ENCODE measurements around the gene TMBIM1. TPM values are rescaled to one million over a fixed set of nuclear protein-coding genes. Genes with fewer than 3 reads are reported as not detected.

The TMBIM1 gene
- total RNA-seq, 2 experiments from 2014 or later: 51.1 to 54.0 TPM

DNA sequence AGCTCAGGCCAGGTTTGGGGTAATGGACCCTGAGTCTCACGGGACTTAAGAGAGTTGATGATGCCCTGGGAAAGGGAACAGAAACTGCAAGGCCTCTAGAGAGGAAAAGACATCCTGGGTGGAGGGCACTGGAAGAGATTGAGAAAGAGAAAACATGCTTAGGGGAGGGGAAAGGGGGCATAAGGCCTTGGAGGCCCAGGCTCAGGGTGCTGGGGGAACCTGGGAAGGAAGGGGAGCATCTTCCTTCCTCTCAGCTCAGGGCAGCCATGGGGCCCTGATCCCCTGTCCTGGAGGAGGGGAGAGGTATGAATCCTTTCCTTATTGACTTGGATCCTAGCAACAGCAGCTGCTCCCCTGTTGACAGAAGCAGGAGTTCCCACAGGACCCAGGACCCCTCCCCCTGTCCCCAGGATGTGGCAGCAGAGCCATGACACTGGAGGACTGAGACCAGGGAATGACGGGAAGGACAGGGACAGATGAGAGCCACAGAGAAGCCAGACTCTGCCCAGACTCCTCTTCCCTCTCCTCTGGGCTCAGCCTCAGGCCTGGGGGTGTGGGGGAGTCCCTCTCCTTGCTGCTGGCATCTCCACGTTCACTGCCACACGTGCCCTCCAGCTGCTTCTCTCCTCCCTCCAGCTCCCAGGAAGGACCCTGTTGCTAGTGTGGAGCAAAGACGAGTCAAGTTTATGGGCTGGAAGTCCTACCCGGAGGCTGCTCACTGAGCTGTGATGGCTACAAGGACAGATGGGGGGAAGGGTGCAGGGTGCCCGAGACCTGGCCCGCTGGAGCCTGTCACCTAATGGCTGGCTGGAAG, 30.7 kb downstream of the TMBIM1 start:
- CTCF ChIA-PET: interaction anchor here (0.6 to 1.9 kb wide), 3 partner anchors 9 to 119 kb away, joined by 3 to 5 read pairs (median 3); no protein-coding TSS in a partner anchor
- no peak overlapping the region for H3K27ac Mint-ChIP-seq

DNA sequence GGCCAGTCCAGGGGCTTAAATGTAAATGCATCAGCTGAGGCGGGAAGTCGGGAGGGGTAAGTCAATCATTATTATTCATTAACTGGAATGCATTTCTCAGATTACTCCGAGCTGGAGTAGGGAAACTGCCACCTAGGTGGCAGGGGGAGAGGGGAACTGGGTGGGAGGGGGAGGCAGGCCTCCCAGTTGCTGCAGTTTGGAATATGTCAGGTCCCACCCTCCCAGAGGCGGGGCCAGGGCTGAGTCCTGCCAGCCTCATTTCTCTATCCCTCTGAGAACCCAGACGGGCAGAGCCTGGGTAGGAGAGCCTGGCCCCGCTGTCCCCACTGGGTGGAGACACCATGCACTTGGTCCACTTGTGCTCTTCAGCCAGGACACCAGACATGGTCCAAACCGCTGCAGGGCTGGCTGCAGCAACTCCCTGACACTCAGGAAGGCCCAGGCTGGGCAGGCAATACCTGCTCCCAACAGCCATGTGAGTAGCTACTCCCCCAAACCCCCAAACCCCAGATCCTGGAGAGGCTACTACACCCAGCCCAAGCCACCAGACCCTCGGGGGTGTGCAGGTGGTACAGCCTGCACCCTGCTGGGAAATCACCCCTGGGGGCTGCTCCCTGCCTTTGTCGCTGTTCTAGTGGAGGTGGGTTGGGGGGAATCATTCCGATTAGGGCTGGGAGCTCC, 31.4 kb downstream of the TMBIM1 start, which contains the start of gene GPBAR1:
Gene GPBAR1 (plus strand): TSS at position 274 of the 681 bp plus-strand sequence. CDS start 1,710 bp downstream, outside the sequence.
- H3K27me3 Mint-ChIP-seq: no peaks in the 10 kb centered on the region

More for the DNA sequence above, 30.7 kb downstream of the TMBIM1 start:
- ATAC-seq: no peak
- DNase-seq: no peak
- Mint-ChIP-seq H3K4me3 (no peak overlapping the region), H3K36me3 (ENCODE audit: low read depth) (peaks cover 15% of the 10 kb centered on the region), H3K9me3 (ENCODE audit: low read depth) (no peaks in the 10 kb centered on the region), H3K27me3 (no peaks in the 10 kb centered on the region), H3K4me1 (peaks cover 14% of the 10 kb centered on the region)
- POLR2A ChIA-PET: no interaction called here
- intact Hi-C loops (cut with DNase I, micrococcal nuclease): no loop called here

DNA sequence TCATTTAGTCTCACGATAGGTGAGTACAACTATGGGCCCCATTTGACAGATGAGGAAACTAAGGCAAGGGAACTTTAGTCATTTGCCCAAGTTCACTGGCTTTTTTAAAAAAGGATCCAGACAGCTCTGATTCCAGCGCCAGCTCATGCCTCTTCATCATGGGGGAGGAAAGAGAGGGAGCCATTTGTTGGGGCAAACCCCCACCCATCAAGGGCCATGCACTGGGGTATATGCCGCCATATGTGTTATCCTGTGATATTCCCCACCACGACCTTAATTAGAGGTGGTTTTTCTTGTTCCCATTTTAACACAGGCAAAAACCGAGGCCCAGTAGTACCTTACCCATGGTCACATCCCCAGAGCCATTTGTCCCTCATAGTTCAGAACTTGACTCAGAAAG, 32.1 kb downstream of the TMBIM1 start:
- intact Hi-C loops (cut with DNase I, micrococcal nuclease): no loop called here
- Mint-ChIP-seq H3K4me3 (no peak overlapping the region), H3K9me3 (ENCODE audit: low read depth) (no peaks in the 10 kb centered on the region), H3K4me1 (peaks cover 21% of the 10 kb centered on the region), H3K36me3 (ENCODE audit: low read depth) (peaks cover 21% of the 10 kb centered on the region), H3K27me3 (no peaks in the 10 kb centered on the region), H3K27ac (no peak overlapping the region)
- no peak for DNase-seq
- ATAC-seq: no peak
- ChIA-PET POLR2A (interaction anchor here (1.3 kb wide), 1 partner anchor 10 kb away, joined by 4 read pairs; the partner anchor contains the start of genes AAMP and PNKD), CTCF (interaction anchor here (1.4 to 6.9 kb wide), 2 partner anchors 30 to 96 kb away, joined by 3 to 47 read pairs; partner anchors contain the start of gene CATIP)

More for the DNA sequence above, 31.4 kb downstream of the TMBIM1 start, which contains the start of gene GPBAR1:
- intact Hi-C loops (cut with DNase I, micrococcal nuclease): no loop called here
- Mint-ChIP-seq H3K4me3 (no peak within 1 kb of the TSS), H3K4me1 (peaks cover 17% of the 10 kb centered on the region), H3K9me3 (ENCODE audit: low read depth) (no peaks in the 10 kb centered on the region), H3K27ac (no peak within 1 kb of the TSS), H3K36me3 (ENCODE audit: low read depth) (peaks cover 17% of the 10 kb centered on the region)
- CTCF ChIA-PET: interaction anchor here (1.2 to 6.9 kb wide), 3 partner anchors 8 to 31 kb away, joined by 3 to 47 read pairs (median 5); no protein-coding TSS in a partner anchor
- POLR2A ChIA-PET: no interaction called here
- ATAC-seq (no peak), DNase-seq (no peak)

DNA sequence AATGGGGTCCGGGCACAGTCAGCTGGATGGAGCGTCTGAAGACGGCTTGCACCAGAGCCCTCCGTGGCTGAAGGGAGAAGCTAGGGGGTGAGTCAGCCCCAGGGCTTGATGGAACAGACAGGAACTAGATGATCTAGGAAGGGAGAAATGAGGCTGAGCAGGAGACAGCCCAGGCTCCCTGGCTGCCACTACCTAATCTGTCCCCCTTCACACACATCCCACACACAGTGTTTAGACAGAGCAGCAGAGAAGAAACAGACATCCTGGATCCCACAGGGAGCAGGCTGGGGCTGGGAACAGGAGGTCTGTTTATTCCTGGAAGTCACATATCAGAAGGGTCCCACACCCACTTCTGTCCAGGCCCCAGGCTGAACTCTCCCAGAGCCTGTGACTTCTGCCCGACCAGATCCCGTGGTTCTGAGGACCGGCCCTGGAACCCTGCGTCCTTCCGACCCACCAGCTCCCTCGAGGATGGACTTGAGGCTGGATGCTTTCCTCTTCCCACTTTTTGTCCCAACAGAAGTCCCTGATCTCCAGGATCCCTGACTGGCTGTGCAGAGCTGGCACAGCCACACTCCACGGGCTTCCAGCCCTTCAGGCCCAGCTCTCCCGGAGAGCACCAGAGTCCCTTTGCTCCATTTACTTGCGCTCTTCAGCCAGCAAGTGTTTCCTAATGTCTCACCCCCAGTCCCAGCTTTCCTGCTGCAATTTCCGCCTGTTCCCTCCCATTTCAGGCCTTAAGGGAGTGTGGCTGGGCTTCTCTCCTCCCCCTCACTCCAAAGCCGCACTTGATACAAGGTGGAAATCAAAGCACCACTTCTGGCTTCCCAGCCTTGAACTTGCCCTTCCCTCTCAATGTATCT, 33.0 kb downstream of the TMBIM1 start:
- intact Hi-C loops (cut with DNase I, micrococcal nuclease): loop anchor here in 1 of 2 experiments (5.0 kb wide), 1 partner anchor 92 kb away; the partner anchor contains the start of gene CXCR1
- Mint-ChIP-seq H3K27me3 (no peaks in the 10 kb centered on the region), H3K27ac (peak overlapping the region; percentile 21), H3K36me3 (ENCODE audit: low read depth) (peaks cover 24% of the 10 kb centered on the region), H3K4me1 (peaks cover 26% of the 10 kb centered on the region), H3K9me3 (ENCODE audit: low read depth) (no peaks in the 10 kb centered on the region), H3K4me3 (no peak overlapping the region)
- no peak for DNase-seq
- POLR2A ChIA-PET: interaction anchor here (0.5 to 1.3 kb wide), 3 partner anchors 11 to 29 kb away, joined by 3 to 4 read pairs (median 3); partner anchors contain the start of genes AAMP and PNKD
- CTCF ChIA-PET: interaction anchor here (0.6 to 6.9 kb wide), 6 partner anchors 9 to 97 kb away, joined by 3 to 47 read pairs (median 21); partner anchors contain the start of genes AAMP, CATIP, CXCR1 and PNKD
- ATAC-seq: no peak

DNA sequence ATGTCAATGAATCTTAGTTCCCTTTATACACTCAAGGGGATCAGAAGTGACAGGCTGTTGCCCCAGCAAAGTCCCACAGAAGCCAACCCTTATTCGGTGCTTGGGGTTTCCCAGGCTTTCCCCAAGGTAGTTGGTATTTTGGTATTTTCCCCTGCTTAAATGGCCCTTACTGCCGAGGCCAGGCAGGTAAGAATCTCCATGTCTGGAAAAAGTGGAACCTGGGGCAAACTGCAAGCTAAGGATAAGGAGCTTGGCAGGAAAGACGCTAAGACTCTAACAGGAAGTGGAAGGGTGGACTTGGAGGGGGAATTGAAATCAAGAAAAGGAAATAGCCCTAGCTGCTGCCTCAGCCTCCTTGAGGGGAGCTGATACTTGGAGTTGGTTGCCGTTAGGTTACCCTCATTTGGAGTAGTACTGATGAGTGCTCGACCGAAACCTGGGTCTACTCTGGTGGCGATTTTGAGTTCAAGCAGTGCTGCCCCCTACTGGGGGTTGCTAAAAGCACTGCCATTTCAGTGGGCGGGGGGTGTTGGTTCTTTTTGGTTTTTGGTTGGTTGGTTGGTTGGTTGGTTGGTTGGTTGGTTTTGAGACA, 34.8 kb downstream of the TMBIM1 start:
- ChIA-PET CTCF (interaction anchor here (0.7 to 6.9 kb wide), 26 partner anchors 9 to 717 kb away, joined by 3 to 47 read pairs (median 5); partner anchors contain the start of genes AAMP, ARPC2, CXCR1 and PLCD4), POLR2A (interaction anchor here (0.7 to 1.3 kb wide), 3 partner anchors 13 to 169 kb away, joined by 3 to 5 read pairs (median 3); partner anchors contain the start of genes AAMP and PNKD)
- Mint-ChIP-seq H3K36me3 (ENCODE audit: low read depth) (peaks cover 37% of the 10 kb centered on the region), H3K4me1 (peaks cover 38% of the 10 kb centered on the region), H3K27me3 (no peaks in the 10 kb centered on the region), H3K4me3 (no peak overlapping the region), H3K27ac (peak overlapping the region; percentile 81), H3K9me3 (ENCODE audit: low read depth) (no peaks in the 10 kb centered on the region)
- intact Hi-C loops (cut with DNase I, micrococcal nuclease): loop anchor here (1.0 to 5.0 kb wide), 5 partner anchors 39 to 90 kb away; partner anchors contain the start of genes ARPC2 (in 1 of the 2) and CXCR1 (in 1 of the 2)
- ATAC-seq (peak; percentile 75), DNase-seq (peak; percentile 85)

DNA sequence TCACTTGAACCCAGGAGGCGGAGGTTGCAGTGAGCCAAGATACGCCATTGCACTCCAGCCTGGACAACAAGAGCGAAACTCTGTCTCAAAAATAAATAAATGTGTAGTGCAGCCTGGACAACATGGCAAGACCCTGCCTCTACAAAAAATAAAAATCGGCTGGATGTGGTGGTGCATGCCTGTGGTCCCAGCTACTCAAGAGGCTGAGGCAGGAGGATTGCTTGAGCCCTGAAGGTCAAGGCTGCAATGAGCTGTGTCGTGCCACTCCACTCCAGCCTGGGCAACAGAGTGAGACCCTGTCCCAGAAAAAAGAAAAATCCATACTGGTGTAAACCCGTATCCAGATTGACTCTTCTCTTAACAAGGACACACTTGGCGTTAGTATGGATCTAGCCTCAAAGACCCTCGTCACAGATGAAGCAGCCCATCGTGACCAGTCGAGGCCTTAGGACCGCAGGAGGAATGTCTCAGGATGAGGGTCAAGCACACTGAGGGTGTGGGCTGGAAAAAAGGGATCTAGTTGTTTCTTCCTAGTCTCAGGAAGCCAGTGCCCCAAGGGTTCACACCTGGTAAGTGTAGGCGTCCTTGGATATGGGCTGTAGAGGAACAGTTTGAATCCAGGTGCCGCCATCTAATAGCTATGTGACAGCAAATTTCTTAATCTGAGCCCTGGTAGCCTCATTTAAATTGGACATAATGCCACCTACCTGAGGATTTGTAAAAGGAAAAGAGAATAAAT, 35.5 kb downstream of the TMBIM1 start:
- ChIA-PET POLR2A (interaction anchor here (0.7 to 1.3 kb wide), 2 partner anchors 14 to 30 kb away, joined by 3 to 5 read pairs; partner anchors contain the start of genes AAMP and PNKD), CTCF (interaction anchor here (0.7 to 6.9 kb wide), 27 partner anchors 9 to 718 kb away, joined by 3 to 47 read pairs (median 5); partner anchors contain the start of genes AAMP, ARPC2, CXCR1 and PLCD4)
- DNase-seq (no peak), ATAC-seq (no peak)
- Mint-ChIP-seq H3K4me3 (no peak overlapping the region), H3K9me3 (ENCODE audit: low read depth) (no peaks in the 10 kb centered on the region), H3K27me3 (no peaks in the 10 kb centered on the region), H3K36me3 (ENCODE audit: low read depth) (peaks cover 44% of the 10 kb centered on the region), H3K27ac (peak overlapping the region; percentile 81), H3K4me1 (peaks cover 43% of the 10 kb centered on the region)
- intact Hi-C loops (cut with DNase I, micrococcal nuclease): loop anchor here (1.0 to 5.0 kb wide), 6 partner anchors 17 to 89 kb away; partner anchors contain the start of genes ARPC2 (in 1 of the 2) and CXCR1 (in 1 of the 2)

DNA sequence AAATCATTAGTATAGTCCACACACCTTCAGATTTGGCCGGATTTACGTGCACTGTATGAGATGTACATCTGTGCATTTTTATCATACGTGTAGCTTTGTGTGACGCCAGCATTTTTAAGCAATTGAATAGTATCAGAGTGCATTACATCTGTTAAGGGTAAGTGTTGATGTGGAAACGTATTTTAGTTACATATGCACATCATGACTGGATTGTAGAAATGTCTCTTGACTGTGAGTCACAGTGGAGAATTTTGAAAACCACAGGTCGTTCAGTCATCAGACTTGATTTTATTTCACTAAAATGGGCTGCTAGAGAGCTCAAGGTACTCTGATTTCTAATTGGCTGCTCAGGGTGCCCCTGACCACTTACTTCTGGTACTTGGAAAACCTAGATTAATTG, 36.9 kb downstream of the TMBIM1 start:
- peak overlapping the region; percentile 2 for H3K27ac Mint-ChIP-seq
- peaks cover 45% of the 10 kb centered on the region for H3K4me1 Mint-ChIP-seq
- no peaks in the 10 kb centered on the region for H3K9me3 Mint-ChIP-seq (ENCODE audit: low read depth)
- intact Hi-C loops (cut with DNase I, micrococcal nuclease): loop anchor here in 1 of 2 experiments (5.0 kb wide), 1 partner anchor 88 kb away; the partner anchor contains the start of gene CXCR1
- H3K27me3 Mint-ChIP-seq: no peaks in the 10 kb centered on the region
- ATAC-seq (peak; percentile 56), DNase-seq (peak; percentile 9)
- ChIA-PET CTCF (interaction anchor here (0.6 to 6.9 kb wide), 10 partner anchors 8 to 466 kb away, joined by 3 to 47 read pairs (median 4); partner anchors contain the start of genes AAMP, CXCR1 and PNKD), POLR2A (interaction anchor here (0.7 to 1.9 kb wide), 3 partner anchors 11 to 39 kb away, joined by 4 read pairs; partner anchors contain the start of genes AAMP, ARPC2 and PNKD)
- H3K36me3 Mint-ChIP-seq (ENCODE audit: low read depth): peaks cover 52% of the 10 kb centered on the region
- H3K4me3 Mint-ChIP-seq: no peak overlapping the region

DNA sequence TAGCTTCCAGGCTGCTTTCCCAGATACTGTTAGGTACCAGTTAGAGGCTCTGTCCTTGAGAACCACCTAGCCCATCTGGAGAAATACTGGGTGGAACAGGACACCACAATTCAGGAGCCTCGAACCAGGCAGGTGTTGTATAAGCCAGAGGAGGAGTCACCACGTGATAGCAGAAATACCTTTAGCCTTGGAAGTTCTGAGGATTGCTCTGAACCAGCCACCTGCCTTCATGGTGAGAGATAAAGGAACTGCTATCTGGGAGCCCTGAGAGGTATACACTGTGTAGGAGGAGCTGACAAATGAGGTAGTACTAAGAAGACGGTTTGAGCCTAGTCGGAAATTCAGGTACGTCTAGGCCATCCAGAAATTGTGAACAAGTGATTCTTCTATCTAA, 39.1 kb downstream of the TMBIM1 start:
- H3K4me3 Mint-ChIP-seq: no peak overlapping the region
- no peaks in the 10 kb centered on the region for H3K9me3 Mint-ChIP-seq (ENCODE audit: low read depth)
- POLR2A ChIA-PET: interaction anchor here (0.7 to 1.2 kb wide), 2 partner anchors 17 to 89 kb away, joined by 3 to 4 read pairs; partner anchors contain the start of genes AAMP and PNKD
- peaks cover 71% of the 10 kb centered on the region for H3K36me3 Mint-ChIP-seq (ENCODE audit: low read depth)
- no peaks in the 10 kb centered on the region for H3K27me3 Mint-ChIP-seq
- H3K27ac Mint-ChIP-seq: peak overlapping the region; percentile 55
- CTCF ChIA-PET: interaction anchor here (0.6 to 6.0 kb wide), 8 partner anchors 8 to 85 kb away, joined by 3 to 37 read pairs (median 3); partner anchors contain the start of genes CXCR1 and GPBAR1
- DNase-seq (no peak), ATAC-seq (no peak)
- intact Hi-C loops (cut with DNase I, micrococcal nuclease): no loop called here
- H3K4me1 Mint-ChIP-seq: peaks cover 45% of the 10 kb centered on the region

All from activated CD4-positive, alpha-beta T cell treated with anti-CD3 and anti-CD28 coated beads for 36 hours (primary cell).